ENCODE measurements around the gene DTWD2. TPM values are rescaled to one million over a fixed set of nuclear protein-coding genes. Genes with fewer than 3 reads are reported as not detected.

DTWD2 gene, protein sequence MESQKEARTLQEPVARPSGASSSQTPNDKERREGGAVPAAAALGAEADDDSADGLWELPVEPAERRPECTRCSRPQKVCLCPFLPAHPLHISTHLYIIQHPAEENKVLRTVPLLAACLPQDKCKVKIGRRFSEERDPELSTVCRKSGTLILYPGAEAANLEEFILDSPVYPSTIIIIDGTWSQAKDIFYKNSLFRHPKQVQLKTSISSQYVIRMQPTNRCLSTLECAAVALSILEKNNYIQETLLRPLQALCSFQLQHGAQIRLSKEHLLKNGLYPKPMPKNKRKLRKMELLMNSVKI
- 7.8 and 14.1 TPM in 2 replicates for total RNA-seq
- polyA plus RNA-seq: 2.5 and 2.7 TPM in 2 replicates

DNA sequence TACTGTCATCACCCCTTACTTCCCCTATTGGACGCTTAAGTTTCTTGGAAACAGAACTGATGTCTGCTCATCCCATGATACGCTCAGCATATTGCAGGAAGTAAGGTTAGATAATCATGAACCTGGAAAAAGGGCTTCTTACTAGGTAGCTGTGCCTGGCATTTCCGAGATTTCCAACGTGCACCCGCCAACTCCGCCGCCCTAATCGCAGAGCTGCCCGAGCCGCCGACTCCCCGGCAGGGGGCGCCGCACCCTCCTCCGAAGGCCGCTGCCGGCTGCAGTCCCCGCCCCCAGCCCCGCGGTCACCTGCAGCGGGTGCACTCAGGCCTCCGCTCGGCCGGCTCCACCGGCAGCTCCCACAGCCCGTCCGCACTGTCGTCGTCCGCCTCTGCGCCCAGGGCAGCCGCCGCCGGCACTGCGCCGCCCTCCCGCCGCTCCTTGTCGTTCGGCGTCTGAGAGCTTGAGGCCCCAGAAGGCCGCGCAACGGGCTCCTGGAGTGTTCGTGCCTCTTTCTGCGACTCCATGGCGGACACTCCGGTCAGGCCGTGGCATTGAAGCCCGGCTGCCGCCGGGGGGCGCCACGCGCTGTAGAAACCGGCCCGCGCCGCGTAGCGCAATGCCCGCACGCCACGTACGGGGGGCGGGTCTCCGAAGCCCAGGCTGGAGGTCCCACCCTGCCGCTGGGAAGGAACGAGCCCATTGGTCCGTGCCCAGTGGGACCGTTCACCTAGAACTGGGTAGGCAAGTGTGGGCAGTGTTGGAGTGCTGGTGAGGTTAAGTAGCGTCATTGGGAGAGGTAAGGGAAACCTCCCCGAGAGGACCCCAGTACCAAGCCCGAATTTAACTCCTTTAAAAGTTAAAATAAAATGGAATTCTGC lies at the start of gene DTWD2:
Gene DTWD2 (minus strand): TSS at position 560 of the 878 bp plus-strand sequence. CDS start 36 bp downstream, at position 524.
- 1% methylated on average over 71 of the region's 74 CpGs for WGBS (ENCODE audit: low lambda C conversion rate, missing lambda C conversion rate)

DNA sequence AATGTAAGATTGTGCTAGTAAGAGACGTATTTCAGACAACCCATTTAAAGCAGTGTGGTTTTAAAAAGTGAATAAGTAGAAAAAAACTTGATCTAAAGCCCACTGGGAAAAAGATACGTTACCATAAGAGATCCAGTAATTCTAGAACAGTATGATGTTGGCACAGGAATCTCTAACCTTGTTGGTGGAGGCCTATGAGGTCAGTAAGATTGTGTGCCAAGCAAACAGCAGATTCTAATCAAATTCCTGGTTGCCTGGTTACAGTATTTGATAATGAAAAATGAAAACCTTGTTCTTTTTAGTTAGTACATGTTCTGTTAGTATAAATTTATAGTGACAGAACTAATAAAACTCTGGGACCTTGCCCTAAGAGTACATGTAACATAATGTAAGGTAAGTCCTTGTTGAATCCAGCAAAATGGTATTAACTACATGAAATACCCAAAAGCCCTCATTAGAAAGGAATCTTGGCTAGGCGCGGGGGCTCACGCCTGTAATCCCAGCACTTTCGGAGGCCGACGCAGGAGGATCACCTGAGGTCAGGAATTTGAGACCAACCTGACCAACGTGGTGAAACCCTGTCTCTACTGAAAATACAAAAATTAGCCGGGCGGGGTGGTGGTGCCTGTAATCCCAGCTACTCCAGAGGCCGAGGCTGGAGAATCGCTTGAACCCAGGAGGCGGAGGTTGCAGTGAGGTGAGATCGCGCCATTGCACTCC lies 49.3 kb upstream of the DTWD2 start:
- TF ChIP-seq EZH2 (IDR thresholded peaks at IDR 0.05; ENCODE audit: borderline replicate concordance) (no peak), EZH2phosphoT487 (IDR thresholded peaks at IDR 0.05; ENCODE audit: low read depth, severe bottlenecking, unreplicated experiment) (no peak)
- TF ChIP-seq, protein P1, sequence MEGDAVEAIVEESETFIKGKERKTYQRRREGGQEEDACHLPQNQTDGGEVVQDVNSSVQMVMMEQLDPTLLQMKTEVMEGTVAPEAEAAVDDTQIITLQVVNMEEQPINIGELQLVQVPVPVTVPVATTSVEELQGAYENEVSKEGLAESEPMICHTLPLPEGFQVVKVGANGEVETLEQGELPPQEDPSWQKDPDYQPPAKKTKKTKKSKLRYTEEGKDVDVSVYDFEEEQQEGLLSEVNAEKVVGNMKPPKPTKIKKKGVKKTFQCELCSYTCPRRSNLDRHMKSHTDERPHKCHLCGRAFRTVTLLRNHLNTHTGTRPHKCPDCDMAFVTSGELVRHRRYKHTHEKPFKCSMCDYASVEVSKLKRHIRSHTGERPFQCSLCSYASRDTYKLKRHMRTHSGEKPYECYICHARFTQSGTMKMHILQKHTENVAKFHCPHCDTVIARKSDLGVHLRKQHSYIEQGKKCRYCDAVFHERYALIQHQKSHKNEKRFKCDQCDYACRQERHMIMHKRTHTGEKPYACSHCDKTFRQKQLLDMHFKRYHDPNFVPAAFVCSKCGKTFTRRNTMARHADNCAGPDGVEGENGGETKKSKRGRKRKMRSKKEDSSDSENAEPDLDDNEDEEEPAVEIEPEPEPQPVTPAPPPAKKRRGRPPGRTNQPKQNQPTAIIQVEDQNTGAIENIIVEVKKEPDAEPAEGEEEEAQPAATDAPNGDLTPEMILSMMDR (IDR thresholded peaks at IDR 0.05; ENCODE audit: poor library complexity): no peak
- DNase-seq (ENCODE audit: low spot score): no peak
- no peak overlapping the region for H3K4me3 ChIP-seq
- H3K9me3 ChIP-seq (ENCODE audit: low read depth): no peaks in the 10 kb centered on the region
- no peaks in the 10 kb centered on the region for H3K9me2 ChIP-seq (replicated peaks; ENCODE audit: insufficient read depth)
- no peaks in the 10 kb centered on the region for H3K27me3 ChIP-seq
- H3K4me2 ChIP-seq: no peak overlapping the region
- no peak overlapping the region for H3K27ac ChIP-seq
- no peaks in the 10 kb centered on the region for H3K4me1 ChIP-seq (ENCODE audit: insufficient read depth)
- H3K79me2 ChIP-seq: no peaks in the 10 kb centered on the region
- no peaks in the 10 kb centered on the region for H4K20me1 ChIP-seq (ENCODE audit: insufficient read depth, poor library complexity, severe bottlenecking)
- H2AFZ ChIP-seq: no peak overlapping the region
- H3K36me3 ChIP-seq (replicated peaks; ENCODE audit: insufficient read depth, low read depth): no peaks in the 10 kb centered on the region
- 95% methylated on average over 16 of the region's 16 CpGs for WGBS (ENCODE audit: low lambda C conversion rate, missing lambda C conversion rate)

More for the DNA sequence above, at the start of gene DTWD2:
- Histone ChIP-seq H3K4me3 (peak within 1 kb of the TSS; percentile 96), H3K27me3 (no peaks in the 10 kb centered on the region), H3K36me3 (replicated peaks; ENCODE audit: insufficient read depth, low read depth) (no peaks in the 10 kb centered on the region), H3K9me3 (ENCODE audit: low read depth) (no peaks in the 10 kb centered on the region), H3K9me2 (replicated peaks; ENCODE audit: insufficient read depth) (no peaks in the 10 kb centered on the region), H2AFZ (peak within 1 kb of the TSS; percentile 79), H3K4me2 (peak within 1 kb of the TSS; percentile 84), H3K4me1 (ENCODE audit: insufficient read depth) (peaks cover 9% of the 10 kb centered on the region), H3K79me2 (peaks cover 23% of the 10 kb centered on the region), H4K20me1 (ENCODE audit: insufficient read depth, poor library complexity, severe bottlenecking) (no peaks in the 10 kb centered on the region), H3K27ac (peak within 1 kb of the TSS; percentile 95)
- TF ChIP-seq, protein P1 (IDR thresholded peaks at IDR 0.05; ENCODE audit: poor library complexity): peak; percentile 92
- no peak for TF ChIP-seq EZH2phosphoT487 (IDR thresholded peaks at IDR 0.05; ENCODE audit: low read depth, severe bottlenecking, unreplicated experiment)
- peak; percentile 97 for DNase-seq (ENCODE audit: low spot score)

DNA sequence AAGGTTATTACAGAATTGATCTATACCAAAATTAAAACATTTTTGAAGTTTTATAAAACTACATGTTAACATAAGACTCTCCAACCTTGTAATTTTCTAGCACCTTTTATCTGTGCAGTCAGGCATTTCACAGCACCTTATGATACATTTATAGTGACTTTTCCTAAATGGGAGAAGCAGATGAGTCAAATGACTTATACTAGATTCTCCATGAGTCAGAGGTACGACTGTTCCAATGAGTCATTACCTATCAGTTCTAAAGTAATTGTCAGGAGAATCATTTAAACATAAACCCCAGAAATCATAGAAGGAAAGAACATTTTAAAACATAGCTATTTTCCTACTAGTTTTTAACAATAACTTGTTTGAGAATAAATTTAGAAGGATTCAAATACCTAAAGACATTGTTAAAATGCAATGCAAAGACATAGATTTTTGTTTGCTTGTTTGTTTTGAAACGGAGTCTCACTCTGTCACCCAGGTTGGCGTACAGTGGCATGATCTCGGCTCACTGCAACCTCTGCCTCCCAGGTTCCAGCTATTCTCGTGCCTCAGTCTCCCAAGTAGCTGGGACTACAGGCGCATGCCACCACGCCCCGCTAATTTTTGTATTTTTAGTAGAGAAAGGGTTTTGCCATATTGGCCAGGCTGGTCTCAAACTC lies 47.9 kb upstream of the DTWD2 start:
- H3K27ac ChIP-seq: no peak overlapping the region
- H3K4me2 ChIP-seq: no peak overlapping the region
- 91% methylated on average over 8 of the region's 8 CpGs for WGBS (ENCODE audit: low lambda C conversion rate, missing lambda C conversion rate)
- no peaks in the 10 kb centered on the region for H3K4me1 ChIP-seq (ENCODE audit: insufficient read depth)
- H3K79me2 ChIP-seq: no peaks in the 10 kb centered on the region
- no peaks in the 10 kb centered on the region for H3K27me3 ChIP-seq
- no peaks in the 10 kb centered on the region for H3K9me2 ChIP-seq (replicated peaks; ENCODE audit: insufficient read depth)
- TF ChIP-seq EZH2phosphoT487 (IDR thresholded peaks at IDR 0.05; ENCODE audit: low read depth, severe bottlenecking, unreplicated experiment): no peak
- TF ChIP-seq EZH2 (IDR thresholded peaks at IDR 0.05; ENCODE audit: borderline replicate concordance): no peak
- TF ChIP-seq, protein P1 (IDR thresholded peaks at IDR 0.05; ENCODE audit: poor library complexity): no peak
- no peak overlapping the region for H3K4me3 ChIP-seq
- peak; percentile 17 for DNase-seq (ENCODE audit: low spot score)
- no peaks in the 10 kb centered on the region for H3K36me3 ChIP-seq (replicated peaks; ENCODE audit: insufficient read depth, low read depth)
- H2AFZ ChIP-seq: no peak overlapping the region
- no peaks in the 10 kb centered on the region for H3K9me3 ChIP-seq (ENCODE audit: low read depth)
- H4K20me1 ChIP-seq (ENCODE audit: insufficient read depth, poor library complexity, severe bottlenecking): no peaks in the 10 kb centered on the region

All from hepatocyte (in vitro differentiated cells).